ENCODE measurements around the gene RGL4. TPM values are rescaled to one million over a fixed set of nuclear protein-coding genes. Genes with fewer than 3 reads are reported as not detected.

RGL4 gene
- total and polyA plus RNA-seq, 2 donors (not counting 1 experiment from before 2014, with no cell fraction given): 0.81 to 2.7 TPM

DNA sequence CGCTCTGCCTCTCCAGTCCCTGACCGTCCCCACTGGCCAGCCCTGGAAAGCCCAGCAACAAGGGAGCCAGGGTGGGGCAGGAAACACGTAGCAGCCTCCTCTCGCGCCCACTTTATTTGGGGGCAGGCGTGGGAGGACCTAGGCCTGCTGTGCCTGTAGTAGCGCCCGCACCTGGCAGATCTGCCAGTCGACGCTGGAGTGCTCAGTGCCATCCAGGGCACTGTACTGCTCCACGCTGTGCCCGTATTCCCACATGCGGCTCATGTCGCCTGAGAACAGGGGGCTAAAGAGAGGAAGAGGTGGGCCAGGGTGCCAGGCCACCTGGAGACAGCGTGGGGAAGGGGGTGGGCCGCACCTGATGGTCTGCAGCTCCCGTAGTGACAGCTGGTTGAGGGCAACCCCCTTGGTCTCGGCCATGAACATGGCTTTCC is 41.7 kb upstream of the RGL4 start:
- Histone ChIP-seq H3K27ac (ENCODE audit: low read length in 2 of 2) (no peak overlapping the region), H3K4me2 (replicated peaks; ENCODE audit: low read depth, low read length, poor library complexity, severe bottlenecking) (no peak overlapping the region), H3K4me1 (ENCODE audit: control insufficient read depth in 2 of 2, insufficient read depth in 2 of 2, low read length in 2 of 2) (no peaks in the 10 kb centered on the region), H3K9ac (ENCODE audit: low read length) (no peak overlapping the region), H3K79me2 (ENCODE audit: control insufficient read depth, insufficient read depth, low read length) (no peaks in the 10 kb centered on the region), H3K4me3 (ENCODE audit: control extremely low read depth in 1 of 5, extremely low read depth in 1 of 5, insufficient read depth in 1 of 5, low read depth in 2 of 5, low read length in 4 of 5) (no peak overlapping the region), H3K9me3 (ENCODE audit: control extremely low read depth in 1 of 3, control insufficient read depth in 2 of 3, insufficient read depth in 1 of 3, low read length in 2 of 3) (no peaks in the 10 kb centered on the region), H3K27me3 (replicated peaks in 1 of 4; ENCODE audit: control extremely low read depth in 1 of 4, control insufficient read depth in 3 of 4, insufficient read depth in 4 of 4, low read length in 3 of 4) (no peaks in the 10 kb centered on the region), H3K36me3 (replicated peaks in 1 of 2; ENCODE audit: control extremely low read depth in 1 of 2, control insufficient read depth in 1 of 2, extremely low read depth in 1 of 2, insufficient read depth in 2 of 2, low read length in 1 of 2) (peaks cover 2% of the 10 kb centered on the region in 2 experiments), H4K20me1 (ENCODE audit: control insufficient read depth, insufficient read depth, low read length, poor library complexity, severe bottlenecking) (no peaks in the 10 kb centered on the region), H2AFZ (ENCODE audit: insufficient read depth, low read depth, low read length, poor library complexity, severe bottlenecking) (no peak overlapping the region)
- Mint-ChIP-seq H3K9me3 (ENCODE audit: insufficient read depth) (no peaks in the 10 kb centered on the region), H3K4me1 (no peaks in the 10 kb centered on the region), H3K4me3 (no peak overlapping the region), H3K27ac (no peak overlapping the region), H3K27me3 (no peaks in the 10 kb centered on the region)
- ATAC-seq (ENCODE audit: low read depth): no peak
- no peak for DNase-seq
- intact Hi-C loops (cut with micrococcal nuclease): no loop called here
- TF ChIP-seq EZH2 (IDR thresholded peaks at IDR 0.05; ENCODE audit: borderline replicate concordance, insufficient read depth, low read depth, low read length, poor library complexity, severe bottlenecking): no peak
- TF ChIP-seq, protein P1, sequence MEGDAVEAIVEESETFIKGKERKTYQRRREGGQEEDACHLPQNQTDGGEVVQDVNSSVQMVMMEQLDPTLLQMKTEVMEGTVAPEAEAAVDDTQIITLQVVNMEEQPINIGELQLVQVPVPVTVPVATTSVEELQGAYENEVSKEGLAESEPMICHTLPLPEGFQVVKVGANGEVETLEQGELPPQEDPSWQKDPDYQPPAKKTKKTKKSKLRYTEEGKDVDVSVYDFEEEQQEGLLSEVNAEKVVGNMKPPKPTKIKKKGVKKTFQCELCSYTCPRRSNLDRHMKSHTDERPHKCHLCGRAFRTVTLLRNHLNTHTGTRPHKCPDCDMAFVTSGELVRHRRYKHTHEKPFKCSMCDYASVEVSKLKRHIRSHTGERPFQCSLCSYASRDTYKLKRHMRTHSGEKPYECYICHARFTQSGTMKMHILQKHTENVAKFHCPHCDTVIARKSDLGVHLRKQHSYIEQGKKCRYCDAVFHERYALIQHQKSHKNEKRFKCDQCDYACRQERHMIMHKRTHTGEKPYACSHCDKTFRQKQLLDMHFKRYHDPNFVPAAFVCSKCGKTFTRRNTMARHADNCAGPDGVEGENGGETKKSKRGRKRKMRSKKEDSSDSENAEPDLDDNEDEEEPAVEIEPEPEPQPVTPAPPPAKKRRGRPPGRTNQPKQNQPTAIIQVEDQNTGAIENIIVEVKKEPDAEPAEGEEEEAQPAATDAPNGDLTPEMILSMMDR (IDR thresholded peaks at IDR 0.05): no peak
- CTCF ChIA-PET: no interaction called here
- POLR2A ChIA-PET: interaction anchor here (0.6 to 0.7 kb wide), 2 partner anchors 194 to 1107 kb away, joined by 3 to 6 read pairs; no protein-coding TSS in a partner anchor
- 96% methylated on average over 18 of the region's 18 CpGs for WGBS (ENCODE audit: insufficient coverage)

DNA sequence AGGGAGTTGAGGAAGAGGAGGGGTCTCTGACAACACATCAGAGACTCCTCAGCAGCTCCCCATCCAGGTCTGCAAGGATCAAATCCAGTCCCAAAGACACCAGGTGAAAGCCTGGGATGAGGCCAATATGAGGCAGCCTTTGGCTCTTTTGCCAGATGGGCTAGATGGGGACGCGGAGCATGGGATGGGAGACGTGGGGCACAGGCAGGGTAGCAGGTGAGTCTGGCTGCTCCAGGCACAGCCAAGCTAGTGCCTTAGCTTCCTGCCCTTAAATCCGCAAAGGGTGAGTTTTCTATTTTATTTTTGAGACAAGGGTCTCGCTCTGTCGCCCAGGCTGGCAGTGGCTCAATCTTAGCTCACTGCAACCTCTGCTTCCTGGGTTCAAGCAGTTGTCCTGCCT is 39.1 kb upstream of the RGL4 start:
- Histone ChIP-seq H3K4me3 (ENCODE audit: control extremely low read depth in 1 of 5, extremely low read depth in 1 of 5, insufficient read depth in 1 of 5, low read depth in 2 of 5, low read length in 4 of 5) (no peak overlapping the region), H3K27me3 (replicated peaks in 1 of 4; ENCODE audit: control extremely low read depth in 1 of 4, control insufficient read depth in 3 of 4, insufficient read depth in 4 of 4, low read length in 3 of 4) (no peaks in the 10 kb centered on the region), H3K79me2 (ENCODE audit: control insufficient read depth, insufficient read depth, low read length) (no peaks in the 10 kb centered on the region), H3K4me2 (replicated peaks; ENCODE audit: low read depth, low read length, poor library complexity, severe bottlenecking) (no peak overlapping the region), H3K9me3 (ENCODE audit: control extremely low read depth in 1 of 3, control insufficient read depth in 2 of 3, insufficient read depth in 1 of 3, low read length in 2 of 3) (no peaks in the 10 kb centered on the region), H3K27ac (ENCODE audit: low read length in 2 of 2) (no peak overlapping the region), H4K20me1 (ENCODE audit: control insufficient read depth, insufficient read depth, low read length, poor library complexity, severe bottlenecking) (no peaks in the 10 kb centered on the region), H3K4me1 (ENCODE audit: control insufficient read depth in 2 of 2, insufficient read depth in 2 of 2, low read length in 2 of 2) (no peaks in the 10 kb centered on the region), H3K36me3 (replicated peaks in 1 of 2; ENCODE audit: control extremely low read depth in 1 of 2, control insufficient read depth in 1 of 2, extremely low read depth in 1 of 2, insufficient read depth in 2 of 2, low read length in 1 of 2) (peaks cover 2 to 4% of the 10 kb centered on the region in 2 experiments), H2AFZ (ENCODE audit: insufficient read depth, low read depth, low read length, poor library complexity, severe bottlenecking) (no peak overlapping the region), H3K9ac (ENCODE audit: low read length) (no peak overlapping the region)
- H3K27me3 Mint-ChIP-seq: no peaks in the 10 kb centered on the region
- intact Hi-C loops (cut with micrococcal nuclease): no loop called here
- H3K27ac Mint-ChIP-seq: no peak overlapping the region
- ATAC-seq (ENCODE audit: low read depth) (no peak), DNase-seq (no peak)
- TF ChIP-seq, protein P1 (IDR thresholded peaks at IDR 0.05): no peak
- TF ChIP-seq EZH2 (IDR thresholded peaks at IDR 0.05; ENCODE audit: borderline replicate concordance, insufficient read depth, low read depth, low read length, poor library complexity, severe bottlenecking): no peak
- ChIA-PET CTCF (no interaction called here), POLR2A (no interaction called here)
- WGBS (ENCODE audit: insufficient coverage): 92% methylated on average over 5 of the region's 6 CpGs
- H3K4me1 Mint-ChIP-seq: no peaks in the 10 kb centered on the region
- H3K9me3 Mint-ChIP-seq (ENCODE audit: insufficient read depth): no peaks in the 10 kb centered on the region
- no peak overlapping the region for H3K4me3 Mint-ChIP-seq

Data from B cell (primary cell).